Esophagus squamous epithelium (tissue), 4 donors: ENCODE measurements around the gene CCDC80.

ENCODE experiments used
- POLR2A ChIP-seq, 4 donors: fragments of 450-650 bp; IDR thresholded peaks; one replicate each; pipeline ENCODE4 v1.6.1; 2017; ENCODE audit warnings: antibody characterized with exemption in 4 of 4, mild to moderate bottlenecking in 4 of 4, moderate library complexity in 3 of 4
- TF ChIP-seq, protein P1 (sequence below), 6 experiments: fragments of 450-650 bp in 4 of 6; fragments of 200-600 bp in 2 of 6; sonication (generic) in 2 of 6; IDR thresholded peaks; one replicate each; pipeline ENCODE4 v1.5.1; 2016 to 2019; ENCODE audit warnings: antibody characterized with exemption in 6 of 6, mild to moderate bottlenecking in 4 of 6, moderate library complexity in 4 of 6

DNA sequence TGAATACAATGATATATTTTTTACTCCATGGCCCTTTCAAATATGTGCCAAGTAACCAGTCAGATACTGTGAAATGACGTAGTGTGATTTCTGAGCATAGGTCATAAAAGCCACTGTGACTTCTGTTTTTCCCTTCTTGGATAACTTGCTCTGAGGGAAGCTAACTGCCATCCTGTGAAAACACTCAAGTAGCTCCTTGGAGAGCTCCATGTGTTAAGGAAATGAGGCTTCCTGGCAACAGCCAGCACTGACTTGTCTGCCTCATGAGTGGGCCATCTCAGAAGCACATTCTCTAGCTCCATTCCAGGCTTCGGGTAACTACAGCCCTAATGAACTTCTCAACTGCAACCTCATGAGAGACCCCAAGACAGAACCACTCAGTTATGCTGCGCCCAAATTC, 9.5 kb upstream of the CCDC80 start:
- TF ChIP-seq, protein P1, sequence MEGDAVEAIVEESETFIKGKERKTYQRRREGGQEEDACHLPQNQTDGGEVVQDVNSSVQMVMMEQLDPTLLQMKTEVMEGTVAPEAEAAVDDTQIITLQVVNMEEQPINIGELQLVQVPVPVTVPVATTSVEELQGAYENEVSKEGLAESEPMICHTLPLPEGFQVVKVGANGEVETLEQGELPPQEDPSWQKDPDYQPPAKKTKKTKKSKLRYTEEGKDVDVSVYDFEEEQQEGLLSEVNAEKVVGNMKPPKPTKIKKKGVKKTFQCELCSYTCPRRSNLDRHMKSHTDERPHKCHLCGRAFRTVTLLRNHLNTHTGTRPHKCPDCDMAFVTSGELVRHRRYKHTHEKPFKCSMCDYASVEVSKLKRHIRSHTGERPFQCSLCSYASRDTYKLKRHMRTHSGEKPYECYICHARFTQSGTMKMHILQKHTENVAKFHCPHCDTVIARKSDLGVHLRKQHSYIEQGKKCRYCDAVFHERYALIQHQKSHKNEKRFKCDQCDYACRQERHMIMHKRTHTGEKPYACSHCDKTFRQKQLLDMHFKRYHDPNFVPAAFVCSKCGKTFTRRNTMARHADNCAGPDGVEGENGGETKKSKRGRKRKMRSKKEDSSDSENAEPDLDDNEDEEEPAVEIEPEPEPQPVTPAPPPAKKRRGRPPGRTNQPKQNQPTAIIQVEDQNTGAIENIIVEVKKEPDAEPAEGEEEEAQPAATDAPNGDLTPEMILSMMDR (IDR thresholded peaks at IDR 0.05): no peak
- TF ChIP-seq POLR2A (IDR thresholded peaks at IDR 0.05): no peak
